GM19193 (cell line): ENCODE results near the gene LGALS8.

Experiments used
- POLR2A ChIP-seq: IDR thresholded peaks from 4 replicates; pipeline ENCODE4 v1.6.1; 2011; ENCODE audit not compliant: insufficient read depth, insufficient read length; ENCODE audit errors: extremely low read depth

LGALS8 gene

DNA sequence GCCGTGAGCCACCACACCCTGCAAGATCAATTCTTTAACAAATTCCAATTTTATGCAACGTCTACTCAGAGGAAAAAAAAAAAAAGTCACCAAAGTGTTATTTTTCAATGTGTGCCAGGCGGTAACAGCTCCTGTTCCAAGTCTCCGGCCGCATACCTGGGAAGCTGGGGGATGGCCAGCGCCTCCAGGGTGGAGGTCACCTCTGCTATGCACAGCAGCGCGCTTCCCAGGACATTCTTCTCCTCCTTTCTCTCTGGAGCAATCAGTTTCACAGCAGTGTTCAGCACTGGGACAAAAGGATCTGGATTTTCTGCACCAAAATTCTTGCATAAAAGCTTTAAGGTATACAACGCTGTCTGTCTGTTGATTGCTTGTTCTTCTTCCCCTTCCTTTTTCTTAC is 34.3 kb downstream of the LGALS8 start:
- no peak for TF ChIP-seq POLR2A

GRCh38 chr1:236558846-236559245 is 35.1 kb downstream of the LGALS8 start:
- no peak for TF ChIP-seq POLR2A

- TF ChIP-seq POLR2A = no peak
These were observed 36.5 kb downstream of the LGALS8 start for GRCh38 chr1:236560213-236560771.

DNA sequence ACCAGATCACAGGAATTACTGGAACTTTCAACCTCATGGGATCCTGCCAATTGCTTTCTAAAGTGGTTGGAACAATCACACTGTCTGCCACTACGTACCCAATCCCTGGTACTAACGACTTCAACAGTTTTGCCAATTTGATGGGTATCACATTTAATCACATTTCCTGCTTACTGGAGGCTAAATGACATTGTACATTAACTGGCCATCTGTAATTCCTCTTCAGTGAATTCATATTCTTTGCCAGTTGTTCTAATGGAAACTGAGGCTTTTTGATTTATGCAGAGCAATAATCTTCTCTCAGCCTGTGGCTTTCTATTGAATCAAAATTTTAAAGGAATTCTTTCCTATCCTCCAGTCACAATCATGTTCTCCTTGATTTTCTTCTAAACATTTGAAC is 38.2 kb downstream of the LGALS8 start:
- no peak for TF ChIP-seq POLR2A

GRCh38 chr1:236565530-236565929 is 41.7 kb downstream of the LGALS8 start:
- no peak for TF ChIP-seq POLR2A

DNA sequence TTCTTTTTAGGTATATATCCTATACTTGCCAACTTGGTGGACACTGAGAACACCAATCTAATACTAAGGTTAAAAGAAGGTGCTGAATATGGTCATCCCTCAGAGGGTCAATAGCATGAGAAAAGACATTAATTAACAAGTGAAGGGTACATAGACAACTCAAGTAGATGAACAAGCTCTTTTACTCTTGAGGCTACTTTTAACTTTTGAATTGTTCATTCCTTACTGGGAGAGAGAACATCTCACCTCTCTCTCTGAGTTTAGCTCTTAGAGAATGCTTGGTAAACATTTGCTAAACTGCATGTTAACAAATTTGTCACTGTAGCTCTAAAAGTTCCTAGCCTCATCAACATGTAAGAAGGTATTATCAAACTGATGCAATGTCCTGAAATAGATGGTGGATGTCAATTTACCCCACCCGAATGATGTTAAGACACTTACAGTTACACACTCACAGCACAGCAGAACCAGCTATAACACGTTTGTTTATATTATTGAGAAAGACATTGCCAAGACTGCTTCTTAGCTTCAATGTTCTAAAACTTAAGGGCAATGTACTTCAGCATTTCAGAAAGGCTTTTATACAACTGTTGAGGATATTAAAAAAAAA is 44.6 kb downstream of the LGALS8 start:
- TF ChIP-seq POLR2A = no peak

- no peak for TF ChIP-seq POLR2A
These were observed 51.7 kb downstream of the LGALS8 start for GRCh38 chr1:236575523-236575922.

DNA sequence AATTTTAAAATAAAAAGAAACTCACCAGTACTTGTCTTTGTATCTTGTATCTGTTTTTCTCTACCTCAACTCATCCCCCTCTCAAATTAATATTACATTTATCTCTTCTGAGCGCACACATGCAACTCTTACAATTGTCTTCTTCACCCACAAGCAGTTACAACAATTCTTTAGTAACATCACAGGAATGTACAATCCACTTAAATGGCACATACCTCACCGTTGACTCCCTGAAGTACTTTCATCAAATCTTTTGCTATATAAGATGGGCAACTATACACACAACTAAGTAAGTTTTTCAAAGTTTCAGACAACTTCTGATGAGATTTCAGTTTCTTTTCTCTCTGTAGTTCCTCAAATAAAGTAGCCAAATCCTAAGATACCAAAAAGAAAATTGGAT is 52.2 kb downstream of the LGALS8 start:
- TF ChIP-seq POLR2A = no peak

GRCh38 chr1:236578661-236579060 is 54.9 kb downstream of the LGALS8 start:
- no peak for TF ChIP-seq POLR2A

DNA sequence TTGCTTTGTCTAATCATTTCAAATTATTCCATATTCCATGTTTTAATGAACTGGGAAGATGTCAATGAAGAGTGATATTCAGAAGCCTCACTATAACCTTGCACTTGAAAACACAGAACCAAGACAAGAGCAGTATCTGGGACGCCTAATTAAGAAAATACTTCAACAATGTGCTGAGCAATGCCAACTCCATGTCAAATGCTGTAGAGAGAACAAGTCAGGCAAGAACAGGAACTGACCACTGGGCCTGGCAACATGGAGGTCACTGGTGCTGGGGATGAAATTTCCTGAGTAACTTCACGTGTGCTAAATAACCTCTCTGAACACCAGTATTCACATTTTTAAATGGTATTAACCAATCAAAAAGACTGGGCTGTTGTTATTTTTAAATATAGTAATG is 57.7 kb downstream of the LGALS8 start:
- no peak for TF ChIP-seq POLR2A

DNA sequence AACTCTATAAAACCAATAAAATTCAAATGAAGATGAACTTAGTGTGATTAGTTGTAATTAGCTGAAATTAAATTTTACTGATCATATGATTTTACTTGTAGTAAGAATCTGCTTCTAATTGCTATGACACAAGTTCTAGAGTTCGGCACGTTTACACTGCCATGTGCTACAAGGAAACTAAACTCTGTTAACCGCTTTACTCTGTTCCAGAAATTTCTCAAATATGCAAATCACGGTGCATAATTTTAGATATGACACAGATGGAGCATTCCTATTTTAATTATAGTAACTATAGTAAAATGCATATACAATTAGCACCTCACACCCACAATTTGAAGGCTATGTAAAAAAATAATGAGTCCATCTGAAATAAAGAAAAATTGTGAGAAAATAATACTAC is 65.7 kb downstream of the LGALS8 start:
- TF ChIP-seq POLR2A = no peak

GRCh38 chr1:236590553-236591150 is 66.9 kb downstream of the LGALS8 start:
- no peak for TF ChIP-seq POLR2A

DNA sequence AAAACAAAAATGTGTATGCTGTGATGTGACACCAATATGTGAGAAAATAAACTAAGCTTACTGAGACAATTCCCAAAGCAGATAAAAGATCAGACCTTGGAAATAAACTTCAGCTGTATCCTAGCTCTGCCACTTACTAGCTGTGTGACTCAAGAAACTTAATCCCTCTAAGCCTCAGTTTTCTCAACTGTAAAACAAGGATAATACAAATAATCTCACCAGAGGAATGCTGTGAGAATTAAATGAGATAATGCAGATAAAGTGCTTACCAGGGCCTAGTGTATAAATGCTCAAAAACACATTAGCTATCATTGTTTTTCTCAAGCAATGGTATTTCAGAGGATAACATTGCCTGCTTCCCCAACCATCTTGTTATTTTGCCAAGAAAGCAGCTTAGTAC is 78.4 kb downstream of the LGALS8 start:
- TF ChIP-seq POLR2A = no peak
